Epithelial cell of esophagus (primary cell): ENCODE results near the gene HP1BP3.

Experiments
- DNase-seq: peaks from one replicate; pipeline ENCODE4 v3.0.0; 2010; ENCODE audit warnings: low read depth
- H3K4me3 ChIP-seq: 2 replicates; pipeline ENCODE4 v1.5.1; 2011; ENCODE audit warnings: mild to moderate bottlenecking, low read length, control low read depth
- CTCF ChIP-seq: IDR thresholded peaks from 2 replicates; pipeline ENCODE4 v1.5.1; 2011; ENCODE audit warnings: low read depth, mild to moderate bottlenecking, low read length, control low read depth, inconsistent platforms; ENCODE audit not compliant: insufficient read depth; ENCODE audit errors: missing control alignments

HP1BP3 gene

GRCh38 chr1:20710469-20711284, 76.4 kb downstream of the HP1BP3 start:
- no peak overlapping the region for H3K4me3 ChIP-seq
- no peak for TF ChIP-seq CTCF
- no peak for DNase-seq

GRCh38 chr1:20709868-20710267, 77.2 kb downstream of the HP1BP3 start:
- TF ChIP-seq CTCF: no peak
- no peak for DNase-seq
- H3K4me3 ChIP-seq: no peak overlapping the region

GRCh38 chr1:20708891-20709290, 78.2 kb downstream of the HP1BP3 start:
- DNase-seq: no peak
- no peak for TF ChIP-seq CTCF
- no peak overlapping the region for H3K4me3 ChIP-seq

- DNase-seq: no peak
- H3K4me3 ChIP-seq: no peak overlapping the region
- no peak for TF ChIP-seq CTCF
These were observed 79.0 kb downstream of the HP1BP3 start for GRCh38 chr1:20708057-20708456.

GRCh38 chr1:20706841-20707240, 80.3 kb downstream of the HP1BP3 start:
- no peak for TF ChIP-seq CTCF
- DNase-seq: no peak
- H3K4me3 ChIP-seq: no peak overlapping the region

GRCh38 chr1:20705203-20705755, 81.8 kb downstream of the HP1BP3 start:
- H3K4me3 ChIP-seq: no peak overlapping the region
- TF ChIP-seq CTCF: no peak
- DNase-seq: no peak
